OCI-LY3 (cell line): ENCODE measurements around the gene MSL1.

Experiments
- H2AFZ ChIP-seq: fragments of 200-600, 300-600 bp; shearing (Covaris generic); 2 replicates; pipeline ENCODE4 v1.6.0; 2014; ENCODE audit warnings: antibody characterized with exemption, low read depth, low read length
- H3K27ac ChIP-seq: fragments of 200-600, 300-600 bp; sonication (generic); 2 replicates; pipeline ENCODE4 v1.5.1; 2014; ENCODE audit warnings: mild to moderate bottlenecking, low read length, moderate library complexity, mixed read lengths
- H3K27me3 ChIP-seq: fragments of 200-600, 300-600 bp; sonication (generic); 2 replicates; pipeline ENCODE4 v1.6.1; 2014; ENCODE audit warnings: low read depth, low read length, mixed read lengths
- H3K36me3 ChIP-seq: fragments of 200-600, 300-600 bp; sonication (generic); replicated peaks from 2 replicates; pipeline ENCODE3; 2014; ENCODE audit warnings: low read depth, low read length, mixed read lengths
- H3K4me1 ChIP-seq: fragments of 300-600, 200-600 bp; sonication (generic); 2 replicates; pipeline ENCODE4 v1.6.1; 2014; ENCODE audit warnings: low read length, mixed read lengths
- H3K4me2 ChIP-seq: fragments of 200-600, 300-600 bp; sonication (generic); 2 replicates; pipeline ENCODE4 v1.6.1; 2014; ENCODE audit warnings: low read length, mixed read lengths
- H3K4me3 ChIP-seq: fragments of 300-600, 200-600 bp; sonication (generic); 2 replicates; pipeline ENCODE4 v1.5.1; 2014; ENCODE audit warnings: antibody characterized with exemption, mild to moderate bottlenecking, low read length, moderate library complexity
- H3K79me2 ChIP-seq: fragments of 300-600, 200-600 bp; shearing (Covaris generic); 2 replicates; pipeline ENCODE4 v1.6.1; 2014; ENCODE audit warnings: mild to moderate bottlenecking, low read length, mixed read lengths
- H3K9ac ChIP-seq: fragments of 300-600, 200-600 bp; shearing (Covaris generic); 2 replicates; pipeline ENCODE4 v1.6.0; 2014; ENCODE audit warnings: mild to moderate bottlenecking, low read length, moderate library complexity
- H3K9me3 ChIP-seq: fragments of 200-600, 300-600 bp; shearing (Covaris generic); 2 replicates; pipeline ENCODE4 v1.6.1; 2014; ENCODE audit warnings: low read length, mixed read lengths; ENCODE audit not compliant: insufficient read depth
- H4K20me1 ChIP-seq: fragments of 200-600, 300-600 bp; sonication (generic); 2 replicates; pipeline ENCODE4 v1.6.1; 2016; ENCODE audit warnings: low read length, mixed read lengths; ENCODE audit not compliant: insufficient read depth
- EZH2phosphoT487 ChIP-seq: fragments of 200-600 bp; shearing (Covaris generic); IDR thresholded peaks from 2 replicates; pipeline ENCODE4 v1.6.1; 2018; ENCODE audit warnings: antibody characterized with exemption, mixed run types, low read depth
- TF ChIP-seq, protein P1 (sequence below): fragments of 200-600, 300-600 bp; sonication (generic); IDR thresholded peaks from 2 replicates; pipeline ENCODE4 v1.5.1; 2014; ENCODE audit warnings: antibody characterized with exemption, low read length, low read depth

MSL1 gene

GRCh38 chr17:40124279-40125141 lies 2.7 kb downstream of the MSL1 start:
- Histone ChIP-seq H4K20me1 (peaks cover 26% of the 10 kb centered on the region), H3K79me2 (peaks cover 74% of the 10 kb centered on the region), H3K27ac (no peak overlapping the region), H3K4me3 (peak overlapping the region; percentile 89), H3K9me3 (no peaks in the 10 kb centered on the region), H2AFZ (no peak overlapping the region), H3K36me3 (peaks cover 34% of the 10 kb centered on the region), H3K9ac (peak overlapping the region; percentile 90; the same call in 1 of the 2 replicates), H3K27me3 (no peaks in the 10 kb centered on the region), H3K4me2 (peak overlapping the region; percentile 97), H3K4me1 (peaks cover 18% of the 10 kb centered on the region)
- TF ChIP-seq EZH2phosphoT487, result no peak
- TF ChIP-seq, protein P1, sequence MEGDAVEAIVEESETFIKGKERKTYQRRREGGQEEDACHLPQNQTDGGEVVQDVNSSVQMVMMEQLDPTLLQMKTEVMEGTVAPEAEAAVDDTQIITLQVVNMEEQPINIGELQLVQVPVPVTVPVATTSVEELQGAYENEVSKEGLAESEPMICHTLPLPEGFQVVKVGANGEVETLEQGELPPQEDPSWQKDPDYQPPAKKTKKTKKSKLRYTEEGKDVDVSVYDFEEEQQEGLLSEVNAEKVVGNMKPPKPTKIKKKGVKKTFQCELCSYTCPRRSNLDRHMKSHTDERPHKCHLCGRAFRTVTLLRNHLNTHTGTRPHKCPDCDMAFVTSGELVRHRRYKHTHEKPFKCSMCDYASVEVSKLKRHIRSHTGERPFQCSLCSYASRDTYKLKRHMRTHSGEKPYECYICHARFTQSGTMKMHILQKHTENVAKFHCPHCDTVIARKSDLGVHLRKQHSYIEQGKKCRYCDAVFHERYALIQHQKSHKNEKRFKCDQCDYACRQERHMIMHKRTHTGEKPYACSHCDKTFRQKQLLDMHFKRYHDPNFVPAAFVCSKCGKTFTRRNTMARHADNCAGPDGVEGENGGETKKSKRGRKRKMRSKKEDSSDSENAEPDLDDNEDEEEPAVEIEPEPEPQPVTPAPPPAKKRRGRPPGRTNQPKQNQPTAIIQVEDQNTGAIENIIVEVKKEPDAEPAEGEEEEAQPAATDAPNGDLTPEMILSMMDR, result no peak

DNA sequence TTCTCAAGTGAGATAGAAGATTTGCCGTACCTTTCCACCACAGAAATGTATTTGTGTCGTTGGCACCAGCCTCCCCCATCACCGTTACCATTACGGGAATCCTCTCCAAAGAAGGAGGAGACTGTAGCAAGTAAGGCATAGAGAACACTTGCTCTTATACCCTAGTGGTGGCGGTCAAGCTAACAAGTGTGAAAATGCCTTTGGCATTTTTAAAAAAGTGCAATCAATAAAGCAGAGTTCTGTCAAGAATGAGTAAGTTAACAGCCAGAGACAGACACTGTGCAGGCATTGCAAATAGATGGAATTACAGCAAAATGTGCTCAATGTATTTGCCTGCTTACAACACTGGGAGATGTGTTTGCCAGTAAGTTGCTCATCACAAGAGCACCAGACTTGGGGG lies 7.7 kb downstream of the MSL1 start:
- H3K4me2 ChIP-seq, result no peak overlapping the region
- peaks cover 54% of the 10 kb centered on the region for H3K79me2 ChIP-seq
- peaks cover 80% of the 10 kb centered on the region for H3K36me3 ChIP-seq

DNA sequence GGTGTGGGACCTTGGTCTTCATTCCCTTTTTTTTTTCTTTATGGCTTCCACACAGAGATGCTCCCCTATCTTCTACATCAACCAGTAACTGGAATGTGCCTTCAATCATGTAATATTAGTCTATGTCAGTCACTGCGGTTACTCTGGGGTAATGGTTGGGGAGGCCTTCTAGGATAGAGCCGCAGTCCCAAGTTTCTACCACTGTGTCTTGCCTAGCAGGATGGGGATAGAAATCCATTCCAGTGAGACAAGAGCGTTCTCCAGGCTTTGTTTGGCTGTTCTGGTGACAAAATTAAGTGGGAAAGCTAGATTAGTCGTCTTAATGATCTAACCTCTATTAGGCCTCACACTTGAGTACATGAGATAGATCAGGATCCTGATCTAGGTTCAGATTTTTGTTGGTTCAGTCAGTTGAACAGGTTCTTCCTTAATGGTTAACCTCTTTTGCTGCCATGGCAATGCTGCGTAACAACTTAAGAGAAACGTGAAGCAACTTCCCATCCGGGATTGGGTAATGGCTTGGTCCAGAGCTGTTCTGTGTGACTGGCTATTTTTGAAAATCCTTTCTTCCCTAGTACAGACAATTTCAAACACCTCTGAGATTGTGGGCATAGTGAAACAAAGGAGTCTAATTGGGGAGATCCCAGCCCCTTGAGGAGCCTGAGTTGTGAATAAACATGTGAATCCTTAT lies 8.7 kb downstream of the MSL1 start:
- Histone ChIP-seq H2AFZ (no peak overlapping the region), H3K27me3 (no peaks in the 10 kb centered on the region), H3K36me3 (peaks cover 83% of the 10 kb centered on the region), H4K20me1 (0 out of 2 replicates have a peak, but pooled peaks cover 5% of the 10 kb centered on the region), H3K4me3 (no peak overlapping the region), H3K9me3 (no peaks in the 10 kb centered on the region), H3K4me2 (no peak overlapping the region), H3K27ac (no peak overlapping the region), H3K4me1 (no peaks in the 10 kb centered on the region), H3K79me2 (peaks cover 51% of the 10 kb centered on the region), H3K9ac (no peak overlapping the region)
- TF ChIP-seq EZH2phosphoT487, result no peak
- TF ChIP-seq, protein P1, result no peak

More for the DNA sequence above, 7.7 kb downstream of the MSL1 start:
- Histone ChIP-seq H3K4me1 (peaks cover 5% of the 10 kb centered on the region), H2AFZ (no peak overlapping the region), H3K27ac (no peak overlapping the region), H3K27me3 (no peaks in the 10 kb centered on the region), H3K9me3 (no peaks in the 10 kb centered on the region), H3K9ac (no peak overlapping the region), H3K4me3 (no peak overlapping the region), H4K20me1 (peaks cover 14% of the 10 kb centered on the region)
- no peak for TF ChIP-seq EZH2phosphoT487
- TF ChIP-seq, protein P1, result no peak

DNA sequence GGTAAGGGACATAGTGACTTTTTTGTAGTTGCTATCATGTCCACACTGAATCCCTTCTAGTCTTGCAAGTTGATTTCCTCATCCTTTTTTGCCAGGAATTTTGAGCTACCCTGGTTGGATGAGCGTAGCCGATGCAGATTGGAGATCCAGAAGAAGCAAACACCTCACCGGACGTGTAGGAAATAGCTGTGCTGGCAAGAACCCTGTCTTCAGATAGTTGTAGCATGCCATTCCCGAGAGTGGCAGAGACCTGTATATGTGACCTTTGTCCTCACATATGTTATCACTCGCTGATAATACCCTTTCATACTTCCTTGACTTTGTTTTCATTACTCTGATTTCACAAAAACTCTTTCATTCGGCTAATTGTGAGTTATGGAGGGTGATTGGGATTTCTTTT lies 12.4 kb downstream of the MSL1 start:
- no peak for TF ChIP-seq EZH2phosphoT487
- TF ChIP-seq, protein P1, result no peak
- no peak overlapping the region for H3K9ac ChIP-seq
- H4K20me1 ChIP-seq, result no peaks in the 10 kb centered on the region
- H3K27ac ChIP-seq, result no peak overlapping the region
- H3K27me3 ChIP-seq, result no peaks in the 10 kb centered on the region
- H3K4me2 ChIP-seq, result no peak overlapping the region
- H3K36me3 ChIP-seq, result peaks cover 76% of the 10 kb centered on the region
- H3K4me1 ChIP-seq, result peaks cover 5% of the 10 kb centered on the region
- H3K9me3 ChIP-seq, result no peaks in the 10 kb centered on the region
- H3K4me3 ChIP-seq, result no peak overlapping the region
- H2AFZ ChIP-seq, result no peak overlapping the region
- peaks cover 57% of the 10 kb centered on the region for H3K79me2 ChIP-seq
